ENCODE data around the gene ZNF385C.
A peak's percentile ranks its signal among the peaks of the same experiment; 100 is the strongest.

ZNF385C gene

DNA sequence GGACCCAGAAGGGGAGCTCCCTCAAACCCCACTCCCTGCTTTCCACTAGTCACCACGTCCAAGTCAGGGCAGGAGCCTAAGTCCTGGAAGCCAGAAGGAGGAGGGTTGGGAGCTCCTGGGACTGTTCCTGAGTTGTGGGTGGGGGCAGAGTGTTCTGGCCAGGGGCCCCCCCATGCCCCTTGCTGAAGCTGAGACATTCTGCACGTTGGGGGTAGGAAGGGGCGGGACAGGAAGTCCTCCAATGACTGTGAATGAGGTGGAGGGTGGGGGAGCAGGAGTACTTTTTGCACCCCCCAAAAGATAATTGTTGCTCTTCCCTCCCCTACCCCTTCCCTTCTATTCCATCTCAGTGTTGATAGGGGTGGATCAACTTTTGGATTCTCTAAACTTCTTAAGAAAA lies 26.5 kb downstream of the ZNF385C start:
- Histone ChIP-seq H3F3A (ENCODE audit: insufficient read depth, low read length) (no peaks in the 10 kb centered on the region), H3K27ac (ENCODE audit: low read length) (no peak overlapping the region), H3K4me3 (ENCODE audit: low read length) (no peak overlapping the region), H3K4me1 (ENCODE audit: low read length) (no peaks in the 10 kb centered on the region), H3K9ac (ENCODE audit: low read length) (no peak overlapping the region), H3K9me3 (replicated peaks; ENCODE audit: insufficient read depth, low read length) (no peaks in the 10 kb centered on the region), H3K9me2 (replicated peaks; ENCODE audit: insufficient read depth, low read length) (no peaks in the 10 kb centered on the region), H3K36me3 (replicated peaks; ENCODE audit: insufficient read depth, low read length) (no peaks in the 10 kb centered on the region), H3K79me2 (ENCODE audit: low read length) (no peaks in the 10 kb centered on the region), H2AFZ (ENCODE audit: low read length) (no peak overlapping the region), H4K20me1 (ENCODE audit: insufficient read depth, low read length) (no peaks in the 10 kb centered on the region), H3K4me2 (ENCODE audit: low read depth, low read length) (peak overlapping the region; percentile 18; the same call in 1 of the 2 replicates), H3K27me3 (replicated peaks; ENCODE audit: insufficient read depth, low read length) (peaks cover 22% of the 10 kb centered on the region)
- TF ChIP-seq EZH2phosphoT487 (IDR thresholded peaks at IDR 0.05; ENCODE audit: low read length), result no peak
- TF ChIP-seq, protein P1, sequence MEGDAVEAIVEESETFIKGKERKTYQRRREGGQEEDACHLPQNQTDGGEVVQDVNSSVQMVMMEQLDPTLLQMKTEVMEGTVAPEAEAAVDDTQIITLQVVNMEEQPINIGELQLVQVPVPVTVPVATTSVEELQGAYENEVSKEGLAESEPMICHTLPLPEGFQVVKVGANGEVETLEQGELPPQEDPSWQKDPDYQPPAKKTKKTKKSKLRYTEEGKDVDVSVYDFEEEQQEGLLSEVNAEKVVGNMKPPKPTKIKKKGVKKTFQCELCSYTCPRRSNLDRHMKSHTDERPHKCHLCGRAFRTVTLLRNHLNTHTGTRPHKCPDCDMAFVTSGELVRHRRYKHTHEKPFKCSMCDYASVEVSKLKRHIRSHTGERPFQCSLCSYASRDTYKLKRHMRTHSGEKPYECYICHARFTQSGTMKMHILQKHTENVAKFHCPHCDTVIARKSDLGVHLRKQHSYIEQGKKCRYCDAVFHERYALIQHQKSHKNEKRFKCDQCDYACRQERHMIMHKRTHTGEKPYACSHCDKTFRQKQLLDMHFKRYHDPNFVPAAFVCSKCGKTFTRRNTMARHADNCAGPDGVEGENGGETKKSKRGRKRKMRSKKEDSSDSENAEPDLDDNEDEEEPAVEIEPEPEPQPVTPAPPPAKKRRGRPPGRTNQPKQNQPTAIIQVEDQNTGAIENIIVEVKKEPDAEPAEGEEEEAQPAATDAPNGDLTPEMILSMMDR (IDR thresholded peaks at IDR 0.05; ENCODE audit: low read length), result no peak
- no peak for TF ChIP-seq EZH2 (optimal IDR thresholded peaks at IDR 0.05; ENCODE audit: low read depth, low read length)
- no peak for DNase-seq

DNA sequence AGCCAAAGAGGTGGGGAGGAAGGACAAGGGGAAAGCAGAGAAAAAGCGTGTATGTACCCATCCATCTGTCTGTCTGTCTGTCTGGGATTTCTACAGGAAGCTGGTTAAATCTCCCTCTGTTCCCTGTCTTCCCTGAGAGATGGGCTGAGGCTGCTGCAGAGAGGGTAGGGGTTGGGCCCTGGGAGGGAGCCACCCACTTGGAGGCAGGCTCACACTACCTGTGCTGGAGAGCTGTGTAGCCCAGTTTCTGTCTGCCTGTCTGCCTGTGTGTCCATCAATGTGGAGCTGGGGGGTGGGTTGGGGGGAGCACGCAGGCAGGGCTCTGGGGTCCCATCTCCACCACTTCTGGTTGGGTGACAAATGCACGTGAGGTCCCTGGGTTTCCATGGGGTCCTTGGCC lies 29.3 kb downstream of the ZNF385C start:
- Histone ChIP-seq H3K27ac (ENCODE audit: low read length) (no peak overlapping the region), H3K27me3 (replicated peaks; ENCODE audit: insufficient read depth, low read length) (peaks cover 22% of the 10 kb centered on the region), H3K4me2 (ENCODE audit: low read depth, low read length) (no peak overlapping the region), H2AFZ (ENCODE audit: low read length) (no peak overlapping the region), H3K4me3 (ENCODE audit: low read length) (no peak overlapping the region), H3K36me3 (replicated peaks; ENCODE audit: insufficient read depth, low read length) (no peaks in the 10 kb centered on the region), H3K4me1 (ENCODE audit: low read length) (peaks cover 6% of the 10 kb centered on the region), H3K9me2 (replicated peaks; ENCODE audit: insufficient read depth, low read length) (no peaks in the 10 kb centered on the region), H3K9ac (ENCODE audit: low read length) (no peak overlapping the region), H3K9me3 (replicated peaks; ENCODE audit: insufficient read depth, low read length) (no peaks in the 10 kb centered on the region), H3K79me2 (ENCODE audit: low read length) (no peaks in the 10 kb centered on the region), H4K20me1 (ENCODE audit: insufficient read depth, low read length) (no peaks in the 10 kb centered on the region), H3F3A (ENCODE audit: insufficient read depth, low read length) (peaks cover 5% of the 10 kb centered on the region)
- DNase-seq, result no peak
- TF ChIP-seq, protein P1 (IDR thresholded peaks at IDR 0.05; ENCODE audit: low read length), result no peak
- no peak for TF ChIP-seq EZH2 (optimal IDR thresholded peaks at IDR 0.05; ENCODE audit: low read depth, low read length)
- no peak for TF ChIP-seq EZH2phosphoT487 (IDR thresholded peaks at IDR 0.05; ENCODE audit: low read length)

DNA sequence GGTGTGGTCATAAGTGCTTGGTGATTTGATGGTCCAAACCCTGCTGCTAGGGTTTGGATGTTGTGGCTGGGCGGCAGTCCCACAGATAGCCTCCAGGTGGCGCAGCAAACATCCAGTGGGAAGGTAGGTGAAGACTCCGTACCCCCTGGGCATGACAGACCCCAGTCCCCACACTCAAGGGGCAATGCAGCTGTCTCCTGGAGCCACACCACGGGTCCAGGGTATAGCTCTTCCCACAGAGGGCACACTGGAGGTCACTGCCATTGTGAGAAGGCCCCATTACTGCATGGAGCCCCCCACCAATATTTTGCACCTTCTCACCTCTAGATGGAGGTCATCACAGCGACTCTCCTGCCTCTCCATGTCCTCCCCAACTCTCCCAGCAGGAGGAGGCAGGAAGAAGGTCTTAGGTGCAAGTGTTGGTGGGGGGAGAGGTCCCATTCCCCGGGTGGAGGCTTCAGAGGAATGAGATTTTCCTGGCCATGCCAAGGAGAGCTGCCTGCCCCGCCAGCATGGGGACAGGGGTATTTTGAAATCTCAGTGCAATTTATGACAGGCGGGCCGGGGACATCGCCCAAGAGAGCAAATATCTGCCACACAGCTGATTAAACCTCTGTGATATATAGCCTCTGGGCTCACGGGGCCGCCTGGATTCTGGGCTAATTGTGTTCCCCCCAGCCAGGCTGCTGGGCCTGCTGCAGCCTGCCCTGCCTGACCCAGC lies 30.7 kb downstream of the ZNF385C start:
- Histone ChIP-seq H3K9me3 (replicated peaks; ENCODE audit: insufficient read depth, low read length) (no peaks in the 10 kb centered on the region), H2AFZ (ENCODE audit: low read length) (peak overlapping the region; percentile 29), H3K4me2 (ENCODE audit: low read depth, low read length) (no peak overlapping the region), H3K79me2 (ENCODE audit: low read length) (no peaks in the 10 kb centered on the region), H3K9ac (ENCODE audit: low read length) (no peak overlapping the region), H3K36me3 (replicated peaks; ENCODE audit: insufficient read depth, low read length) (no peaks in the 10 kb centered on the region), H3K4me1 (ENCODE audit: low read length) (peaks cover 15% of the 10 kb centered on the region), H3F3A (ENCODE audit: insufficient read depth, low read length) (peaks cover 9% of the 10 kb centered on the region), H3K27me3 (replicated peaks; ENCODE audit: insufficient read depth, low read length) (peaks cover 19% of the 10 kb centered on the region), H3K27ac (ENCODE audit: low read length) (no peak overlapping the region), H3K4me3 (ENCODE audit: low read length) (no peak overlapping the region), H4K20me1 (ENCODE audit: insufficient read depth, low read length) (no peaks in the 10 kb centered on the region), H3K9me2 (replicated peaks; ENCODE audit: insufficient read depth, low read length) (no peaks in the 10 kb centered on the region)
- peak; percentile 50 for DNase-seq
- TF ChIP-seq EZH2 (optimal IDR thresholded peaks at IDR 0.05; ENCODE audit: low read depth, low read length), result no peak
- TF ChIP-seq, protein P1 (IDR thresholded peaks at IDR 0.05; ENCODE audit: low read length), result peak; percentile 96

Data from MM.1S (cell line).